Measurements from ENCODE around the gene TSPAN9. TPM values are rescaled to one million over a fixed set of nuclear protein-coding genes. Genes with fewer than 3 reads are reported as not detected.

Gene TSPAN9
- total RNA-seq, 1 donor from 2014 or later = 114 TPM

- Mint-ChIP-seq H3K36me3 (ENCODE audit: unreplicated experiment) (peaks cover 10% of the 10 kb centered on the region), H3K9me3 (ENCODE audit: unreplicated experiment) (no peaks in the 10 kb centered on the region), H3K27me3 (ENCODE audit: unreplicated experiment) (no peaks in the 10 kb centered on the region), H3K4me1 (ENCODE audit: unreplicated experiment) (peaks cover 10% of the 10 kb centered on the region), H3K4me3 (ENCODE audit: unreplicated experiment) (no peak overlapping the region), H3K27ac (ENCODE audit: unreplicated experiment) (no peak overlapping the region)
- TF ChIP-seq CTCF (IDR thresholded peaks at IDR 0.05) = no peak
- DNase-seq (ENCODE audit: extremely low spot score, unreplicated experiment) = no peak
These were observed 172.1 kb downstream of the TSPAN9 start for GRCh38 chr12:3249081-3249800.

- peaks cover 10% of the 10 kb centered on the region for H3K4me1 Mint-ChIP-seq (ENCODE audit: unreplicated experiment)
- TF ChIP-seq CTCF (IDR thresholded peaks at IDR 0.05) = no peak
- H3K4me3 Mint-ChIP-seq (ENCODE audit: unreplicated experiment) = no peak overlapping the region
- H3K27me3 Mint-ChIP-seq (ENCODE audit: unreplicated experiment) = no peaks in the 10 kb centered on the region
- no peak for DNase-seq (ENCODE audit: extremely low spot score, unreplicated experiment)
- H3K36me3 Mint-ChIP-seq (ENCODE audit: unreplicated experiment) = peaks cover 11% of the 10 kb centered on the region
- H3K9me3 Mint-ChIP-seq (ENCODE audit: unreplicated experiment) = no peaks in the 10 kb centered on the region
- no peak overlapping the region for H3K27ac Mint-ChIP-seq (ENCODE audit: unreplicated experiment)
These were observed 172.9 kb downstream of the TSPAN9 start for GRCh38 chr12:3250034-3250433.

GRCh38 chr12:3250576-3250975, 173.4 kb downstream of the TSPAN9 start:
- H3K4me1 Mint-ChIP-seq (ENCODE audit: unreplicated experiment) = peaks cover 10% of the 10 kb centered on the region
- H3K27me3 Mint-ChIP-seq (ENCODE audit: unreplicated experiment) = no peaks in the 10 kb centered on the region
- no peak for DNase-seq (ENCODE audit: extremely low spot score, unreplicated experiment)
- TF ChIP-seq CTCF (IDR thresholded peaks at IDR 0.05) = no peak
- H3K4me3 Mint-ChIP-seq (ENCODE audit: unreplicated experiment) = no peak overlapping the region
- H3K36me3 Mint-ChIP-seq (ENCODE audit: unreplicated experiment) = peaks cover 7% of the 10 kb centered on the region
- H3K9me3 Mint-ChIP-seq (ENCODE audit: unreplicated experiment) = no peaks in the 10 kb centered on the region
- no peak overlapping the region for H3K27ac Mint-ChIP-seq (ENCODE audit: unreplicated experiment)

- no peak for TF ChIP-seq CTCF (IDR thresholded peaks at IDR 0.05)
- Mint-ChIP-seq H3K9me3 (ENCODE audit: unreplicated experiment) (no peaks in the 10 kb centered on the region), H3K4me3 (ENCODE audit: unreplicated experiment) (no peak overlapping the region), H3K27me3 (ENCODE audit: unreplicated experiment) (no peaks in the 10 kb centered on the region), H3K36me3 (ENCODE audit: unreplicated experiment) (peaks cover 6% of the 10 kb centered on the region), H3K27ac (ENCODE audit: unreplicated experiment) (no peak overlapping the region), H3K4me1 (ENCODE audit: unreplicated experiment) (peaks cover 13% of the 10 kb centered on the region)
- DNase-seq (ENCODE audit: extremely low spot score, unreplicated experiment) = no peak
These were observed 173.9 kb downstream of the TSPAN9 start for GRCh38 chr12:3251067-3251466.

- Mint-ChIP-seq H3K27ac (ENCODE audit: unreplicated experiment) (no peak overlapping the region), H3K4me3 (ENCODE audit: unreplicated experiment) (no peak overlapping the region), H3K9me3 (ENCODE audit: unreplicated experiment) (no peaks in the 10 kb centered on the region), H3K4me1 (ENCODE audit: unreplicated experiment) (peaks cover 14% of the 10 kb centered on the region), H3K27me3 (ENCODE audit: unreplicated experiment) (no peaks in the 10 kb centered on the region), H3K36me3 (ENCODE audit: unreplicated experiment) (peaks cover 8% of the 10 kb centered on the region)
- no peak for DNase-seq (ENCODE audit: extremely low spot score, unreplicated experiment)
- TF ChIP-seq CTCF (IDR thresholded peaks at IDR 0.05) = no peak
These were observed 174.5 kb downstream of the TSPAN9 start for GRCh38 chr12:3251691-3252090.
